GM12864 (cell line): ENCODE results near the gene ZNF678.

Experiments
- DNase-seq: peaks from one replicate; pipeline ENCODE4 v3.0.0-alpha.2; 2011; ENCODE audit warnings: low read depth
- H3K4me3 ChIP-seq: 2 replicates; pipeline ENCODE4 v1.5.1; 2011; ENCODE audit warnings: mild to moderate bottlenecking, low read depth, low read length, control low read depth
- TF ChIP-seq, protein P1 (sequence below): IDR thresholded peaks from 2 replicates; pipeline ENCODE4 v1.5.1; 2011; ENCODE audit warnings: low read depth, mild to moderate bottlenecking, moderate library complexity, low read length, control low read depth, inconsistent platforms; ENCODE audit errors: missing control alignments

ZNF678 gene

DNA sequence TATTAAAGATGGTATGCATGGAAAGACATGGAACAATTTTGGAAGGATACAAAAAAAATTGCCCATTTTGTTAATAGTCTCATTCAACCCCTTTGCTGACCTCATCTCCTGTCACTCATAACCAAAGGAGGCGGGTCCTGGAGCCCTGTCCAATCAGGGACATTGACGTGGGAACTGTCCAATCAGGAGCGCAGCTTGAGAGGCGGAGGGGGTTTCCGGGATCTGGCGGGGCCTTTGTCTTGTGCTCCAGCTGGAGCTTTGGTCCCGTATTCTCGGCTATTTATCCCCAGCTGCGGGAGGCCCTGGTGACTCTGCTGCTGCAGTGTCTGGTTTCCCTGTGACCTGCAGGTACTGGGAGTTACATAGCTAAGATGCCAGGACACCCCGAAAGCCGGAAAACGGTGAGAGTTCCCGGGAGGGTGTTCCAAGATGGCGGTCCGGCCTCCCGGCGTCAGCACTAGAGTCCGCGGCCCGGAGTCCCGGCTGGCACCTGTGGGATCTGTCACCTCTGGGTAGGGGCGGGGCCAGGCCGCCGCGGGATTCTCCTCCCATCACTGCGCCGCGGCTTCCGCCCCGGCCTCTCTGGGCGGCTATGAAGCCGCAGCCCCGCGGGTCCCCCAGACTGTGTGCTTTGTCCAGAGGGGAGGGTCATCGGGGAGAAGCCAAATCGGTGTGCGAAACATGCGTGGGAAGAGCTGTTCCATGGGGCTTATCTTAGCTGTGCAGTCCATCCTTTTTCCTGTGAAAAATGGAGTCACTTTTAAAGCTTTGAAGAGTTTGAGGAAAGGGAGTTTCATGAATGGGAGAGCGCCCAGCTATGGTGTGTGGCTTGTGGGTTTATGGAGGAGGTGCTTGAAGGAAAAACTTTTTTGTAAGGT, at the start of gene ZNF678:
Gene ZNF678, plus strand, starts transcription at position 233 of the 878 bp plus-strand sequence. CDS start 87,436 bp downstream, outside the sequence.
- TF ChIP-seq, protein P1, sequence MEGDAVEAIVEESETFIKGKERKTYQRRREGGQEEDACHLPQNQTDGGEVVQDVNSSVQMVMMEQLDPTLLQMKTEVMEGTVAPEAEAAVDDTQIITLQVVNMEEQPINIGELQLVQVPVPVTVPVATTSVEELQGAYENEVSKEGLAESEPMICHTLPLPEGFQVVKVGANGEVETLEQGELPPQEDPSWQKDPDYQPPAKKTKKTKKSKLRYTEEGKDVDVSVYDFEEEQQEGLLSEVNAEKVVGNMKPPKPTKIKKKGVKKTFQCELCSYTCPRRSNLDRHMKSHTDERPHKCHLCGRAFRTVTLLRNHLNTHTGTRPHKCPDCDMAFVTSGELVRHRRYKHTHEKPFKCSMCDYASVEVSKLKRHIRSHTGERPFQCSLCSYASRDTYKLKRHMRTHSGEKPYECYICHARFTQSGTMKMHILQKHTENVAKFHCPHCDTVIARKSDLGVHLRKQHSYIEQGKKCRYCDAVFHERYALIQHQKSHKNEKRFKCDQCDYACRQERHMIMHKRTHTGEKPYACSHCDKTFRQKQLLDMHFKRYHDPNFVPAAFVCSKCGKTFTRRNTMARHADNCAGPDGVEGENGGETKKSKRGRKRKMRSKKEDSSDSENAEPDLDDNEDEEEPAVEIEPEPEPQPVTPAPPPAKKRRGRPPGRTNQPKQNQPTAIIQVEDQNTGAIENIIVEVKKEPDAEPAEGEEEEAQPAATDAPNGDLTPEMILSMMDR = no peak
- peak; percentile 89 for DNase-seq
- peak within 1 kb of the TSS; percentile 66 for H3K4me3 ChIP-seq

DNA sequence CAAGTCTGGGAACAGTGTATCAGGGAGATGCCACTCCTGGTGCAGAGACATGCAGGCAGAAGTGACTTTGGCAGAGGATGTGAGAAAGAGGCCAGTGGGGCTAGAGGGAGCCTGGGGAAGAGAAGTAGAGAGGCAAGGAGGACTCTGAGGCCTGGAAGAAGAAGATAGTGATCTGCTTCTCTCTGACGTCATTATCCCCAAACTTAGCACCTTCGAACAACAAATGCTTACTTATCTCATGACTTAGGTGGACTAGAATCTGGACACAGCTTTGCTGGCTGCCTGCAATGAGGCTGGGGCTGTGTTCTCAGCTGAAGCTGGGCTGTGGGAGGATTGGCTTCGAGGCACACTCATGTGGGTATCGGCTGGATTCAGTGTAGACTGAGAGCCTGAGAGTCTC, 44.5 kb upstream of the ZNF678 start:
- H3K4me3 ChIP-seq = no peak overlapping the region
- TF ChIP-seq, protein P1 = no peak
- DNase-seq = no peak

DNA sequence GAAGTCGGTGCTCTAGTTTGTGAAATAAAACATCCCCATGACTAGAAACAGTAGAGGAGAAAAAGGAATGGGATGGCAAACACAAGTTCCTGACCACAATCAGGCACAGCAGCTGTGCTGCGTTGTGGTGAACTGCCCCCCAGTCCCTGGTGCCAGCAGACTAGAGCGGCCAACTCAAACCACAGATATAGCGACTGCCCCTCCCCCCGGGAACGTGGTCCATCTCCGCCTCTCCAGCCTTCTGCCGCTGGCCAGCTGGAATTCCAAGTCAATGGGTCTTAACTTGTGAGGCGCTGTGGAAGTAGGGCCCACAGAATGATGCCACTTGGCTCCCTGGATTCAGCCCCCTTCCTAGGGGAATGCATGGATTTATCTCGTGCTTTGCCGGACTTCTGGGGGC, 41.6 kb upstream of the ZNF678 start:
- TF ChIP-seq, protein P1 = no peak
- H3K4me3 ChIP-seq = no peak overlapping the region
- no peak for DNase-seq

DNA sequence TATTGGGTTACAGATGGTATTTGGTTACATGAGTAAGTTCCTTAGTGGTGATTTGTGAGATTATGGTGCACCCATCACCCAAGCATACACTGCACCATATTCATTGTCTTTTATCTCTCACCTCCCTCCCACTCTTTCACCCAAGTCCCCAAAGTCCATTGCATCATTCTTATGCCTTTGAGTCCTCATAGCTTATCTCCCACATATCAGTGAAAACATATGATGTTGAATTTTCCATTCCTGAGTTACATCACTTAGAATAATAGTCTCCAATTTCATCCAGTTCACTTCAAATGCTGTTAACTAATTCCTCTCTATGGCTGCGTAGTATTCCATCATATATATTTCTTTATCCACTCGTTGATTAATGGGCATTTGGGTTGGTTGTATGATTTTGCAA, 36.8 kb upstream of the ZNF678 start:
- DNase-seq = no peak

DNA sequence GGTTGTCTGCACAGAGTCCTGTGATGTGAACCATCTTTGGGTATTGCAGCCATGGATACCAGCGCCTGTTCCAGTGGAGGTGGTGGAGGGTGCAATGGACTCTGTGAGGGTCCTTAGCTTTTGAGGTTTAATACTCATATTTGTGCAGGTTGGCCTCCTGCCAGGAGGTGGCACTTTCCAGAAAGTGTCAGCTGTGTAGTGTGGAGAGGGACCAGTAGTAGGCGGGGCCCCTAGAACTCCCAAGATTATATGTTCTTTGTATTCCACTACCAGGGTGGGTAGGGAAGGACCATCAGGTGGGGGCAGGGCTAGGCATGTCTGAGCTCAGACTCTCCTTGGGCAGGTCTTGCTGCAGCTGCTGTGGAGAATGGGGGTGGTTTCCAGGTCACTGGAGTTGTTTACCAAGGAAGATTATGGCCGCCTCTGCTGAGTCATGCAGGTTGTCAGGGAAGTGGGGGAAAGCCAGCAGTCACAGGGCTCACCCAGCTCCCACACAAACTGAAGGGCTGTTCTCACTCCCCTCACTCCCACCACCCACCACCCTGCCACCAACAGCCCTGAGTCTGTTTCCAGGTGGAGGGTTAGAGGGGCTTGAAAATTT, 31.2 kb upstream of the ZNF678 start:
- no peak for DNase-seq
- H3K4me3 ChIP-seq = no peak overlapping the region
- TF ChIP-seq, protein P1 = no peak

More for the DNA sequence above, 36.8 kb upstream of the ZNF678 start:
- H3K4me3 ChIP-seq = no peak overlapping the region
- TF ChIP-seq, protein P1 = no peak

DNA sequence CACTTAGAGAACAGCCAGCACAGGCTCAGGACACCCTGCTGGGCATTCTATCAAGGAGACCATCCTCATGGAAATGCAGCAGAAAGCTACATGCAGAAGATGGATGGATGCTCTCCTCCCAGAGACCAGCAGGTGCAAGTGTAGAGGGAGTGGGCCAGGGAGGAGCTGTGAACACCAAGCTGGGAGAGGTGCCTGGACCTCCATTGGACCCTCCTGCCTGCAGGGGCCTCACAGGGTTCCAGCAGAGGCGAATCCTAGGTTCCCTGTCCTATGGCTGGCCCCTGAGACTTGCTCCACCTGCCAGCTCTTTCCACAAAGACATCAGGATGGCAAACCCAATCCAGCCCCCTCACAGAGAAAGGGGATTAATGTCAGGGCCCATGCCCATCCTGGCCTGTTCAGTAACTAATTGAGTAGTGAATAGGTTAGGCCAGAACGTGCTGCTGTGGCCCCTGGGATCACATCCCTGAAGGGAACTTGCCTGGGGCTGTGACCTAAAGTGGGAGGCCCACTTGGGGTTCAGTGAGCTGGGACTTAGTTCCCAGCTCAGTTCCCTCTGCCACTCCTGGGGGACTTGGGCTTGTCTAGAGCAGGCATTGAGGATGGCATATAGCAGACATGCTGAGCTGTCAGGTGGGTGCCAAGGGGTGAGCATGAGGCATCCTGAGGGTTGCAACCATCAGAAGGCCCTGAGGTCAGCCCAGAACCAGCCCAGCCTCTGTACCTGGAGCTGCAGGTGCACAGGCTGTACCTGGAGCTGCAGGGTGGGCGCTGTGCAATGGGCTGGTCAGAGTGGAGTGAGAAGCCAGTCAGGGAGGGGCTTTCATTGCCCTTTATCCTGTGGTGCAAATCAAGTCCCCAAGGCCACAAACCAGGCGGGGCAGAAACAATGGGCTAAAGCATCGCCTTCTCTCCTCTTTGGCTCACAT, 22.9 kb upstream of the ZNF678 start:
- DNase-seq = no peak

More for the DNA sequence above, 22.9 kb upstream of the ZNF678 start:
- H3K4me3 ChIP-seq = no peak overlapping the region
- TF ChIP-seq, protein P1 = no peak
